ENCODE measurements around the gene DIPK1C.

DNA sequence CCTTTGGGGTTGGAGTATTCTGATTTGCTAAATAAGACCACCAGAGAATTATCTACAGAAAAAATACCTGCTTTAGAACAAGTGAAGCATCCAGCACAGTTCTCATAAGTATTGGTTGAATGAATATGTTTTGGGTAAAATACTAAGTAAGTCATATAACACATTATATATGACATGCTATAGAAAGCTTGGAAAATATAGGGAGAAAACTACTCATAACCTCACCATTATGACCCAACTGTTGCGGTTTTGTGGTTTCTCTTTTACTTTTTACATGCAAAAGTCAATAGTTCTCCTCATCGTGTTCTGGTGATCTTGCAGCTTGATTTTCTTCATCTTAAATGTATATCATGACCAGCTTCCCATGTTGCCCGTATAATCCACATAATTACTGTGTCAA lies 66.2 kb downstream of the DIPK1C start:
- TF ChIP-seq, protein P1, sequence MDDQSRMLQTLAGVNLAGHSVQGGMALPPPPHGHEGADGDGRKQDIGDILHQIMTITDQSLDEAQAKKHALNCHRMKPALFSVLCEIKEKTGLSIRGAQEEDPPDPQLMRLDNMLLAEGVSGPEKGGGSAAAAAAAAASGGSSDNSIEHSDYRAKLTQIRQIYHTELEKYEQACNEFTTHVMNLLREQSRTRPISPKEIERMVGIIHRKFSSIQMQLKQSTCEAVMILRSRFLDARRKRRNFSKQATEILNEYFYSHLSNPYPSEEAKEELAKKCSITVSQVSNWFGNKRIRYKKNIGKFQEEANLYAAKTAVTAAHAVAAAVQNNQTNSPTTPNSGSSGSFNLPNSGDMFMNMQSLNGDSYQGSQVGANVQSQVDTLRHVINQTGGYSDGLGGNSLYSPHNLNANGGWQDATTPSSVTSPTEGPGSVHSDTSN (IDR thresholded peaks at IDR 0.05) = no peak
- TF ChIP-seq RCOR1 (IDR thresholded peaks at IDR 0.05; ENCODE audit: low read depth, low read length) (no peak), MYC (IDR thresholded peaks at IDR 0.05; ENCODE audit: borderline replicate concordance, low read length) (no peak), PHF8 (IDR thresholded peaks at IDR 0.05; ENCODE audit: borderline replicate concordance, low read depth) (no peak), MAZ (IDR thresholded peaks at IDR 0.05; ENCODE audit: borderline replicate concordance, low read depth, low read length) (no peak), BHLHE40 (IDR thresholded peaks at IDR 0.05; ENCODE audit: low read depth, low read length) (no peak), EHMT2 (IDR thresholded peaks at IDR 0.05; ENCODE audit: low read depth) (no peak), SREBF2 (IDR thresholded peaks at IDR 0.05) (no peak), POLR2A (IDR thresholded peaks at IDR 0.05; ENCODE audit: low read length) (no peak), POLR2AphosphoS2 (conservative IDR thresholded peaks at IDR 0.05; ENCODE audit: low read length) (no peak)
- TF ChIP-seq, protein P2, sequence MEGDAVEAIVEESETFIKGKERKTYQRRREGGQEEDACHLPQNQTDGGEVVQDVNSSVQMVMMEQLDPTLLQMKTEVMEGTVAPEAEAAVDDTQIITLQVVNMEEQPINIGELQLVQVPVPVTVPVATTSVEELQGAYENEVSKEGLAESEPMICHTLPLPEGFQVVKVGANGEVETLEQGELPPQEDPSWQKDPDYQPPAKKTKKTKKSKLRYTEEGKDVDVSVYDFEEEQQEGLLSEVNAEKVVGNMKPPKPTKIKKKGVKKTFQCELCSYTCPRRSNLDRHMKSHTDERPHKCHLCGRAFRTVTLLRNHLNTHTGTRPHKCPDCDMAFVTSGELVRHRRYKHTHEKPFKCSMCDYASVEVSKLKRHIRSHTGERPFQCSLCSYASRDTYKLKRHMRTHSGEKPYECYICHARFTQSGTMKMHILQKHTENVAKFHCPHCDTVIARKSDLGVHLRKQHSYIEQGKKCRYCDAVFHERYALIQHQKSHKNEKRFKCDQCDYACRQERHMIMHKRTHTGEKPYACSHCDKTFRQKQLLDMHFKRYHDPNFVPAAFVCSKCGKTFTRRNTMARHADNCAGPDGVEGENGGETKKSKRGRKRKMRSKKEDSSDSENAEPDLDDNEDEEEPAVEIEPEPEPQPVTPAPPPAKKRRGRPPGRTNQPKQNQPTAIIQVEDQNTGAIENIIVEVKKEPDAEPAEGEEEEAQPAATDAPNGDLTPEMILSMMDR (IDR thresholded peaks at IDR 0.05) = no peak
- TF ChIP-seq, protein P3, sequence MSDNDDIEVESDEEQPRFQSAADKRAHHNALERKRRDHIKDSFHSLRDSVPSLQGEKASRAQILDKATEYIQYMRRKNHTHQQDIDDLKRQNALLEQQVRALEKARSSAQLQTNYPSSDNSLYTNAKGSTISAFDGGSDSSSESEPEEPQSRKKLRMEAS (IDR thresholded peaks at IDR 0.05) = no peak
- TF ChIP-seq, protein P4, sequence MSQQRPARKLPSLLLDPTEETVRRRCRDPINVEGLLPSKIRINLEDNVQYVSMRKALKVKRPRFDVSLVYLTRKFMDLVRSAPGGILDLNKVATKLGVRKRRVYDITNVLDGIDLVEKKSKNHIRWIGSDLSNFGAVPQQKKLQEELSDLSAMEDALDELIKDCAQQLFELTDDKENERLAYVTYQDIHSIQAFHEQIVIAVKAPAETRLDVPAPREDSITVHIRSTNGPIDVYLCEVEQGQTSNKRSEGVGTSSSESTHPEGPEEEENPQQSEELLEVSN (IDR thresholded peaks at IDR 0.05; ENCODE audit: borderline replicate concordance, low read depth) = no peak
- TF ChIP-seq, protein P5, sequence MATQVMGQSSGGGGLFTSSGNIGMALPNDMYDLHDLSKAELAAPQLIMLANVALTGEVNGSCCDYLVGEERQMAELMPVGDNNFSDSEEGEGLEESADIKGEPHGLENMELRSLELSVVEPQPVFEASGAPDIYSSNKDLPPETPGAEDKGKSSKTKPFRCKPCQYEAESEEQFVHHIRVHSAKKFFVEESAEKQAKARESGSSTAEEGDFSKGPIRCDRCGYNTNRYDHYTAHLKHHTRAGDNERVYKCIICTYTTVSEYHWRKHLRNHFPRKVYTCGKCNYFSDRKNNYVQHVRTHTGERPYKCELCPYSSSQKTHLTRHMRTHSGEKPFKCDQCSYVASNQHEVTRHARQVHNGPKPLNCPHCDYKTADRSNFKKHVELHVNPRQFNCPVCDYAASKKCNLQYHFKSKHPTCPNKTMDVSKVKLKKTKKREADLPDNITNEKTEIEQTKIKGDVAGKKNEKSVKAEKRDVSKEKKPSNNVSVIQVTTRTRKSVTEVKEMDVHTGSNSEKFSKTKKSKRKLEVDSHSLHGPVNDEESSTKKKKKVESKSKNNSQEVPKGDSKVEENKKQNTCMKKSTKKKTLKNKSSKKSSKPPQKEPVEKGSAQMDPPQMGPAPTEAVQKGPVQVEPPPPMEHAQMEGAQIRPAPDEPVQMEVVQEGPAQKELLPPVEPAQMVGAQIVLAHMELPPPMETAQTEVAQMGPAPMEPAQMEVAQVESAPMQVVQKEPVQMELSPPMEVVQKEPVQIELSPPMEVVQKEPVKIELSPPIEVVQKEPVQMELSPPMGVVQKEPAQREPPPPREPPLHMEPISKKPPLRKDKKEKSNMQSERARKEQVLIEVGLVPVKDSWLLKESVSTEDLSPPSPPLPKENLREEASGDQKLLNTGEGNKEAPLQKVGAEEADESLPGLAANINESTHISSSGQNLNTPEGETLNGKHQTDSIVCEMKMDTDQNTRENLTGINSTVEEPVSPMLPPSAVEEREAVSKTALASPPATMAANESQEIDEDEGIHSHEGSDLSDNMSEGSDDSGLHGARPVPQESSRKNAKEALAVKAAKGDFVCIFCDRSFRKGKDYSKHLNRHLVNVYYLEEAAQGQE (IDR thresholded peaks at IDR 0.05) = no peak
